GM10248 (cell line): ENCODE measurements around the gene SH3RF3.

Experiments used
- CTCF ChIA-PET: fragments of 300-600 bp; sonication (Branson Sonifier 250); formaldehyde crosslinking; extraction: SDS; loops from one replicate; lab custom pipeline; 2021; ENCODE audit warnings: antibody characterized with exemption; lab: Yijun Ruan, JAX
- POLR2A ChIA-PET: fragments of 350-650 bp; sonication (Branson Sonifier 250); formaldehyde crosslinking; extraction: SDS; loops from one replicate; lab custom pipeline; 2020; ENCODE audit warnings: antibody characterized with exemption; lab: Yijun Ruan, JAX
- DNase-seq: peaks from one replicate; pipeline ENCODE4 v3.0.0; 2012; ENCODE audit errors: extremely low spot score
- CTCF ChIP-seq: IDR thresholded peaks from 2 replicates; pipeline ENCODE4 v1.5.1; 2012; ENCODE audit warnings: mild to moderate bottlenecking, low read depth; ENCODE audit errors: extremely low read depth, missing control alignments, control extremely low read depth

The SH3RF3 gene

GRCh38 chr2:109178968-109179367 is 50.0 kb downstream of the SH3RF3 start:
- POLR2A ChIA-PET, result no interaction called here
- TF ChIP-seq CTCF, result no peak
- CTCF ChIA-PET, result no interaction called here
- DNase-seq, result no peak

GRCh38 chr2:109180786-109181185 is 51.8 kb downstream of the SH3RF3 start:
- ChIA-PET CTCF (interaction anchor here (1.2 kb wide), 1 partner anchor 77 kb away, joined by 3 read pairs; no protein-coding TSS in a partner anchor), POLR2A (no interaction called here)
- DNase-seq, result no peak
- TF ChIP-seq CTCF, result no peak

GRCh38 chr2:109182426-109182825 is 53.4 kb downstream of the SH3RF3 start:
- no peak for TF ChIP-seq CTCF
- ChIA-PET POLR2A (no interaction called here), CTCF (no interaction called here)
- DNase-seq, result no peak

GRCh38 chr2:109183871-109184270 is 54.9 kb downstream of the SH3RF3 start:
- no peak for TF ChIP-seq CTCF
- no peak for DNase-seq
- POLR2A ChIA-PET, result no interaction called here
- CTCF ChIA-PET, result no interaction called here

- ChIA-PET POLR2A (no interaction called here), CTCF (no interaction called here)
- no peak for DNase-seq
- no peak for TF ChIP-seq CTCF
These were observed 55.4 kb downstream of the SH3RF3 start for GRCh38 chr2:109184368-109184767.

- no peak for TF ChIP-seq CTCF
- ChIA-PET POLR2A (no interaction called here), CTCF (no interaction called here)
- DNase-seq, result no peak
These were observed 56.3 kb downstream of the SH3RF3 start for GRCh38 chr2:109185338-109185737.
